ENCODE results near the gene CCDC182.

DNA sequence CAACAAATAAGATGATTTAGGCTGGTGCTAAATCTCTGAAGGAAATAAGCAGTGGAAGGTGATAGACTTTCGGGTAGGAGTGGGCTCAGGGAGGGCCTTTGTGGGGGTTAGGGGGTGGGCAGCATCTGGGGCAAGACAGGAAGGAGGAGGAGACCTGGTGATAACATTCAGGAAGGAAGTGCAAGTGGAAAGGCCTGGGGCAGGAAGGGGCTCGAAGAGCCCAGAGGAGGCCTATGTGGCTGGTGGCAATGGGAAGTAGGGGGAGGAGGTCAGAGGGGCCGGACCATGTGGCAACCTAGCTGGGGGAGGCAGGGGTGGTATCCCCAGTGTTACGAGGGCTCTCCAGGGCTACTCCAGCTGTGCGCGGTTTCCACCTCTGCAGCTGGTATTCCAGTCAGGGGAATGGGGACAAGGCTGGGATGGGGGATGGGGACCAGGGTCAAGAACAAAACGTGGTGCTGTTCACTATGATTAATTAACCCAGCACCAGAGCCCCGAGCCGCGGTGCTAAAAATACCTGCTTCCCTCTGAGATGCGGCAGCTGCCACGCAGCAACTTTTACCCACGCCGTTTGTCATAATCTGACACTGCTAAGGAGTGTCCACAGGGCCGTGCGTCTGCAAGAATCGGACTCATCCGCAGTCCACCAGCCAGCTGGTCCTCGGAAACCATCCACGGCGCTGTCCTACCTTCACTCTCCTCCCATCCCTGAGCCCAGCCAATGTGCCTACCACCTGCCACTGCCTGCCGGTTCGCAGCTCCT, 5.2 kb upstream of the CCDC182 start:
- TF ChIP-seq, protein P1, sequence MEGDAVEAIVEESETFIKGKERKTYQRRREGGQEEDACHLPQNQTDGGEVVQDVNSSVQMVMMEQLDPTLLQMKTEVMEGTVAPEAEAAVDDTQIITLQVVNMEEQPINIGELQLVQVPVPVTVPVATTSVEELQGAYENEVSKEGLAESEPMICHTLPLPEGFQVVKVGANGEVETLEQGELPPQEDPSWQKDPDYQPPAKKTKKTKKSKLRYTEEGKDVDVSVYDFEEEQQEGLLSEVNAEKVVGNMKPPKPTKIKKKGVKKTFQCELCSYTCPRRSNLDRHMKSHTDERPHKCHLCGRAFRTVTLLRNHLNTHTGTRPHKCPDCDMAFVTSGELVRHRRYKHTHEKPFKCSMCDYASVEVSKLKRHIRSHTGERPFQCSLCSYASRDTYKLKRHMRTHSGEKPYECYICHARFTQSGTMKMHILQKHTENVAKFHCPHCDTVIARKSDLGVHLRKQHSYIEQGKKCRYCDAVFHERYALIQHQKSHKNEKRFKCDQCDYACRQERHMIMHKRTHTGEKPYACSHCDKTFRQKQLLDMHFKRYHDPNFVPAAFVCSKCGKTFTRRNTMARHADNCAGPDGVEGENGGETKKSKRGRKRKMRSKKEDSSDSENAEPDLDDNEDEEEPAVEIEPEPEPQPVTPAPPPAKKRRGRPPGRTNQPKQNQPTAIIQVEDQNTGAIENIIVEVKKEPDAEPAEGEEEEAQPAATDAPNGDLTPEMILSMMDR (IDR thresholded peaks at IDR 0.05 in 8 of 11, conservative IDR thresholded peaks at IDR 0.05 in 3 of 11), result no peak
- TF ChIP-seq POLR2AphosphoS5 (IDR thresholded peaks at IDR 0.05), result no peak

All from spleen (tissue), 7 donors.